ENCODE measurements around the gene DGCR8. TPM values are rescaled to one million over a fixed set of nuclear protein-coding genes. Genes with fewer than 3 reads are reported as not detected.
A peak's percentile ranks its signal among the peaks of the same experiment; 100 is the strongest.

DGCR8 gene
- total RNA-seq, 1 donor from 2014 or later, result 32.5 TPM

DNA sequence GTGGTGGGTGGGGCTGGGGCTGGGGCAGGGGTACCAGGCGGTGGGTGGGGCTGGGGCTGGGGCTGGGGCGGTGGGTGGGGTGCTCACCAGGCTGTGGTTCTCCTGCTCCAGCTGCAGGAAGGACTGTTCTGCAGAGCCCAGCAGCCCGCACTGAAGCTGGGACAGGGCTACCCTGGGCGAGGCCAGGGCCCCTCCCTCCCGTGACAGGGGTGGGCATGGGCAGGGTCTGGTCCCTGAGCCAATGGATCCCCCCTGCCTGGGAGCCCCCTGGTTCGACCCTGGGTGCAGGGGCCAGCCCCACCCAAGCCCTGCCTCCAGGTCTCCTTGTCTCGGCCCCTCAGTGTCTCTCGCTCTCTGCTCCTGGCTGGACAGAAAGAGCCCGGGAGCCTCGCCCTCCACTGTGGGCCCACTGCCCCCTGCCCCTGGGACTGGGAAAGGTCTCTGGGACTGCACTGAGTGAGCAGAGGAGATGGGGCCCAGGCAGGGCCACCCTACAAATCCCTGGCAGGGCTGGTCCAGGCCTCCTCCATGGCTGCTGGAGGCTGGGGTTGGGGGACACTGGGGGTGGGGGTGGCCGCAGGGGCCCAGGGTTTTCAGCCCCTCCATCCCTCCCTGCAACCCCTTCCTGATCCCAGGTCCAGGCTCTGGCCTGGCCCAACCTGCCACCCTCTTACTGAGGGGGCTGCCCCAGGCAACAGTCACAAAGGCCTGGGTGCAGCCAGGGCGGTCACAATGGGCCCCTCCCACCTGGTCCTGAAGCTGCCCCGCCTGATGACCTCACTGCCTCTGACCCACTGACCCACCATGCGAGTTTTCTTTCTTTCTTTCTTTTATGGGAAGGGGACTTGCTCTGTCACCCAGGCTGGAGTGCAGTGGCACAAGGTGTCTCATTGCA is 70.6 kb downstream of the DGCR8 start, which contains the start of gene CCDC188:
CCDC188 (minus strand) TSS at position 675 of the 895 bp plus-strand sequence; CDS start at position 606, 69 bp downstream.
- Mint-ChIP-seq H3K4me3 (ENCODE audit: unreplicated experiment) (no peak within 1 kb of the TSS), H3K4me1 (ENCODE audit: low read depth) (peaks cover 9% of the 10 kb centered on the region), H3K27me3 (ENCODE audit: low read depth) (no peaks in the 10 kb centered on the region), H3K36me3 (ENCODE audit: low read depth) (no peaks in the 10 kb centered on the region), H3K27ac (ENCODE audit: unreplicated experiment) (no peak within 1 kb of the TSS), H3K9me3 (ENCODE audit: low read depth) (no peaks in the 10 kb centered on the region)
- TF ChIP-seq CTCF (IDR thresholded peaks at IDR 0.05), result no peak
- no peak for DNase-seq (ENCODE audit: low spot score)

DNA sequence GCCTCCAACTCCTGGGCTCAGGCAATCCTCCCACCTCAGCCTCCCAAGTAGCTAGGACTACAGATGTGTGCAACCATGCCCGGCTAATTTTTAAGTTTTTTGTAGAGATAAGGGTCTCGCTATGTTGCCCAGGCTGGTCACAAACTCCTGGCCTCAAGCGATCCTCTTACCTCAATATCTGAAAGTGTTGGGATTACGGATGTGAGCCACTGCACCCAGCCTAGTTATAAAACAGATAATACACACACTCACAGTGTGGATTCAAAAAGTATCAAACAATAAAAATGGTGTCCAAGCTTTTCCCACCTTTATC is 71.2 kb downstream of the DGCR8 start:
- Mint-ChIP-seq H3K9me3 (ENCODE audit: low read depth) (no peaks in the 10 kb centered on the region), H3K4me3 (ENCODE audit: unreplicated experiment) (no peak overlapping the region), H3K36me3 (ENCODE audit: low read depth) (no peaks in the 10 kb centered on the region), H3K27me3 (ENCODE audit: low read depth) (no peaks in the 10 kb centered on the region), H3K4me1 (ENCODE audit: low read depth) (peaks cover 9% of the 10 kb centered on the region), H3K27ac (ENCODE audit: unreplicated experiment) (no peak overlapping the region)
- no peak for TF ChIP-seq CTCF (IDR thresholded peaks at IDR 0.05)
- DNase-seq (ENCODE audit: low spot score), result no peak

- Mint-ChIP-seq H3K4me3 (ENCODE audit: unreplicated experiment) (no peak overlapping the region), H3K9me3 (ENCODE audit: low read depth) (no peaks in the 10 kb centered on the region)
- TF ChIP-seq CTCF (IDR thresholded peaks at IDR 0.05), result no peak
Measured at GRCh38 chr22:20152464-20152890, 72.4 kb downstream of the DGCR8 start.

DNA sequence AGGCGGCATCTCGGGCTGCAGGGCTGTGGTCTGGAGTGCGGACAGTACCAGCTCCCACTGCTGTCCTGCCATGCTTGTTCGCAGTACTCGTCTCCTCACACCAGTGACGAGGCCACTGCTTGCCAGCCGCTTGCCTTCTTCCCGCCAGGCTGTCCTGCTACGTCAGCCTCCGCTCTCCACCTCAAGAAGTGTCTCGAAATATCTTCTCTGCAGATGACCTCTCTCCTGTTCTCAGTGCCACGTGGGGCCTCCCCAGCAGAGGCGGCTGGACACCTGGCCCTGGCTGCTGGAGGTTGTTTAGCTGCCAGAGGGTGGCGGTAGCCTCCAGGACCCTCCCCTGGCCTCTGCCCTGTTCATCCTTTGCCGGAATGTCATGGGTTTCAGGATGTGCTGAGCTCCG is 73.9 kb downstream of the DGCR8 start:
- DNase-seq (ENCODE audit: low spot score), result no peak
- no peaks in the 10 kb centered on the region for H3K36me3 Mint-ChIP-seq (ENCODE audit: low read depth)
- H3K4me1 Mint-ChIP-seq (ENCODE audit: low read depth), result peaks cover 12% of the 10 kb centered on the region
- no peaks in the 10 kb centered on the region for H3K27me3 Mint-ChIP-seq (ENCODE audit: low read depth)
- H3K4me3 Mint-ChIP-seq (ENCODE audit: unreplicated experiment), result no peak overlapping the region
- H3K9me3 Mint-ChIP-seq (ENCODE audit: low read depth), result no peaks in the 10 kb centered on the region
- no peak overlapping the region for H3K27ac Mint-ChIP-seq (ENCODE audit: unreplicated experiment)
- TF ChIP-seq CTCF (IDR thresholded peaks at IDR 0.05), result peak; percentile 7

More at GRCh38 chr22:20152464-20152890, 72.4 kb downstream of the DGCR8 start:
- H3K36me3 Mint-ChIP-seq (ENCODE audit: low read depth), result no peaks in the 10 kb centered on the region
- no peaks in the 10 kb centered on the region for H3K27me3 Mint-ChIP-seq (ENCODE audit: low read depth)
- no peak overlapping the region for H3K27ac Mint-ChIP-seq (ENCODE audit: unreplicated experiment)
- peaks cover 12% of the 10 kb centered on the region for H3K4me1 Mint-ChIP-seq (ENCODE audit: low read depth)
- no peak for DNase-seq (ENCODE audit: low spot score)

DNA sequence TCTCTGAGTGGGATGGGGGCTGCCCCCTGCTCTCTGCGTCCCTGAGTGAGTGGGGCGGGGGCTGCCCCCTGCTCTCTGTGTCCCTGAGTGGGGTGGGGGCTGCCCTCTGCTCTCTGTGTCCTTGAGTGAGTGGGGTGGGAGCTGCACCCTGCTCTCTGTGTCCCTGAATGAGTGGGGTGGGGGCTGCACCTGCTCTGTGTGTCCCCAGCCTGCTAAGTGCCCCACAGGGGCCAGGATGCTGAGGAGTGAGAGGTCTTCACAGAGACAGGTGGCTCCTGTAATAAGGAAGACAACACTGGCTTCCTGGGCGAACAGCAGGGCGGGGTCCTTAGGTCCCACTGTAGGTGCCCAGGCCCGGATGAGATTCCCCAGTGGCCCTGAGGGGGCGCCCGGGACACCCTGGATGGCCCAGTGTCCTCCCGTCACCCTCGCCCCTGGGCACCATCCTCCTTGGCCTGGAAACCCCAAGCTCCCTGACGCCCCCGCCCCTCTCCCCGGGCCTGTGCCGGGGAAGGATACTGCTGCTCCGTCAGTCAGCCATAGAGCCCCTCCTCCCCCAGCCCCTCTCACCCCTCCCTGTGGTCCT is 74.7 kb downstream of the DGCR8 start:
- H3K9me3 Mint-ChIP-seq (ENCODE audit: low read depth), result no peaks in the 10 kb centered on the region
- TF ChIP-seq CTCF (IDR thresholded peaks at IDR 0.05), result peak; percentile 21
- no peak for DNase-seq (ENCODE audit: low spot score)
- no peaks in the 10 kb centered on the region for H3K36me3 Mint-ChIP-seq (ENCODE audit: low read depth)
- no peak overlapping the region for H3K27ac Mint-ChIP-seq (ENCODE audit: unreplicated experiment)
- H3K4me3 Mint-ChIP-seq (ENCODE audit: unreplicated experiment), result peak overlapping the region; percentile 51
- no peaks in the 10 kb centered on the region for H3K27me3 Mint-ChIP-seq (ENCODE audit: low read depth)
- H3K4me1 Mint-ChIP-seq (ENCODE audit: low read depth), result peaks cover 12% of the 10 kb centered on the region
